Naive thymus-derived CD8-positive, alpha-beta T cell (primary cell): ENCODE measurements around the gene IL11RA. TPM values are rescaled to one million over a fixed set of nuclear protein-coding genes. Genes with fewer than 3 reads are reported as not detected.

Experiments used
- ATAC-seq, 2 donors: fragments of 150-1000 bp; cut with Tn5 transposase in 1 of 2; sonication (Bioruptor Pico), chemical (Tn5 transposase) in 1 of 2; 1 replicate in 1 of 2; 2 replicates in 1 of 2; pipeline ENCODE4 v1.10.0; 2021; ENCODE audit warnings: mild to moderate bottlenecking in 2 of 2, moderate library complexity in 2 of 2
- POLR2A ChIA-PET: fragments of 350-600 bp; sonication (Branson Sonifier 250); formaldehyde crosslinking; loops from one replicate; lab custom pipeline; 2021; ENCODE audit warnings: antibody characterized with exemption; lab: Charles Lee
- DNase-seq, 10 donors: peaks; one replicate each; pipeline versions ENCODE4 v3.0.0 to v3.0.0-alpha.2; 2020 to 2022
- H3K27ac Mint-ChIP-seq, 10 donors: one replicate each; pipeline ENCODE4 v1.8.0; 2020 to 2022; ENCODE audit warnings: mild to moderate bottlenecking in 10 of 10, mixed read lengths in 10 of 10, moderate library complexity in 4 of 10, inconsistent platforms in 1 of 10
- H3K27me3 Mint-ChIP-seq, 5 donors: one replicate each; pipeline ENCODE4 v1.8.0; 2021 to 2022; ENCODE audit warnings: mixed read lengths in 5 of 5
- H3K36me3 Mint-ChIP-seq, 3 donors: one replicate each; pipeline ENCODE4 v1.8.0; 2020 to 2022; ENCODE audit warnings: mixed read lengths in 3 of 3, mild to moderate bottlenecking in 2 of 3, inconsistent platforms in 1 of 3
- H3K4me1 Mint-ChIP-seq, 4 donors: one replicate each; pipeline ENCODE4 v1.8.0; 2021 to 2022; ENCODE audit warnings: mixed read lengths in 4 of 4
- H3K4me3 Mint-ChIP-seq, 10 donors: one replicate each; pipeline ENCODE4 v1.8.0; 2020 to 2022; ENCODE audit warnings: mild to moderate bottlenecking in 10 of 10, mixed read lengths in 10 of 10, moderate library complexity in 6 of 10, inconsistent platforms in 1 of 10
- H3K9me3 Mint-ChIP-seq, 9 donors: one replicate each; pipeline ENCODE4 v1.8.0; 2020 to 2022; ENCODE audit warnings: mixed read lengths in 9 of 9, mild to moderate bottlenecking in 3 of 9, inconsistent platforms in 1 of 9, moderate library complexity in 1 of 9
- polyA plus RNA-seq, 3 donors: library from polyadenylated mRNA; unstranded; fragments of 300-500 nt; fragmentation: Illumina TruSeq; gene quantifications; one replicate each; pipeline ENCODE4 v1.2.3, GENCODE V29; 2021
- total RNA-seq, 8 experiments: library from RNA in 2 of 8; stranded (reverse) in 2 of 8; gene quantifications; one replicate each; pipeline ENCODE4 v1.2.3 and lab custom pipeline; 2021 to 2026

Gene IL11RA
- total and polyA plus RNA-seq, 5 experiments from 2014 or later, result 5.1 to 144 (median 7.7) TPM

DNA sequence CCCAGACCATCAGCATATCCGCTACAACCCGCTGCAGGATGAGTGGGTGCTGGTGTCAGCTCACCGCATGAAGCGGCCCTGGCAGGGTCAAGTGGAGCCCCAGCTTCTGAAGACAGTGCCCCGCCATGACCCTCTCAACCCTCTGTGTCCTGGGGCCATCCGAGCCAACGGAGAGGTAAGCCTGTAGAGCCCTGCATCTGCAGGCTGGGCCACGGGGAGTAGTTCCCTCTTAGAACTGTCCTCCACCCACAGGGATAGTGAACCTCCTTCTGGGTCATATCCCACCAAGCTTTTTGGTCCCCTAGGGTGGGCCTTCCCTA is 4.9 kb upstream of the IL11RA start:
- ATAC-seq, result no peak
- POLR2A ChIA-PET, result interaction anchor here (0.5 to 4.1 kb wide), 13 partner anchors 9 to 601 kb away, joined by 3 to 55 read pairs (median 8); partner anchors contain the start of genes CCL27, DCTN3, RPP25L and SIGMAR1

DNA sequence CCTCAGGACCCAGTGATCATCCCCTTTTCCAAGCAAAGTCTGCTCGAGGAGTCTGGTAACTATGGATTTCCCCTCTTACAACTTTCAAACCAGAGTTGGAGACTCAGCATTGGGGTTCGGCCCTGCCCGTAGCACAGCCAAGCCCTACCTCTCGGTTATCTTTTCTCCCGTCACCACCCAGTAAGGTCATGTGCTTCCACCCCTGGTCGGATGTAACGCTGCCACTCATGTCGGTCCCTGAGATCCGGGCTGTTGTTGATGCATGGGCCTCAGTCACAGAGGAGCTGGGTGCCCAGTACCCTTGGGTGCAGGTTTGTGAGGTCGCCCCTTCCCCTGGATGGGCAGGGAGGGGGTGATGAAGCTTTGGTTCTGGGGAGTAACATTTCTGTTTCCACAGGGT is 4.3 kb upstream of the IL11RA start:
- POLR2A ChIA-PET, result interaction anchor here (1.4 to 4.1 kb wide), 7 partner anchors 10 to 36 kb away, joined by 5 to 55 read pairs (median 19); partner anchors contain the start of genes CCL27, RPP25L and SIGMAR1
- Mint-ChIP-seq H3K9me3 (no peaks in the 10 kb centered on the region), H3K4me1 (peaks cover 28 to 49% (median 38%) of the 10 kb centered on the region in 4 donors), H3K27ac (peak overlapping the region; percentile 85 to 95 (median 92)), H3K36me3 (peaks cover 0 to 40% (median 6%) of the 10 kb centered on the region in 3 donors), H3K27me3 (no peaks in the 10 kb centered on the region), H3K4me3 (peak overlapping the region; percentile 91 to 96 (median 93))
- ATAC-seq (no peak), DNase-seq (no peak)

More for the DNA sequence above, 4.9 kb upstream of the IL11RA start:
- H3K27ac Mint-ChIP-seq, result peak overlapping the region; percentile 85 to 95 (median 92)
- no peaks in the 10 kb centered on the region for H3K9me3 Mint-ChIP-seq
- H3K36me3 Mint-ChIP-seq, result peaks cover 0 to 40% (median 6%) of the 10 kb centered on the region in 3 donors
- H3K27me3 Mint-ChIP-seq, result no peaks in the 10 kb centered on the region
- H3K4me1 Mint-ChIP-seq, result peaks cover 24 to 43% (median 32%) of the 10 kb centered on the region in 4 donors
- no peak for DNase-seq
- peak overlapping the region; percentile 91 to 96 (median 93) for H3K4me3 Mint-ChIP-seq

DNA sequence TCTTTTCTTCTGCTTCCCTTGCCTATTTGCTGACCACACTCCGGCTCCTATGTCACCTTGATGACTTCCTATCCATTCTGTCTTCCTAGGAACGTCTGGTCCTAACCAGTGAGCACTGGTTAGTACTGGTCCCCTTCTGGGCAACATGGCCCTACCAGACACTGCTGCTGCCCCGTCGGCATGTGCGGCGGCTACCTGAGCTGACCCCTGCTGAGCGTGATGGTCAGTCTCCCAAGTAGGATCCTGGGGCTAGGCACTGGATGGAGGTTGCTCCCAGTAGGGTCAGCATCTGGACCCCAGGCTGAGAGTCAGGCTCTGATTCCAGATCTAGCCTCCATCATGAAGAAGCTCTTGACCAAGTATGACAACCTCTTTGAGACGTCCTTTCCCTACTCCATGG is 3.3 kb upstream of the IL11RA start:
- Mint-ChIP-seq H3K4me1 (peaks cover 37 to 56% (median 46%) of the 10 kb centered on the region in 4 donors), H3K4me3 (peak overlapping the region in 8 of 10 donors; percentile 6 to 93 (median 59)), H3K27me3 (no peaks in the 10 kb centered on the region), H3K9me3 (no peaks in the 10 kb centered on the region), H3K27ac (peak overlapping the region in 6 of 10 donors; percentile 28 to 85 (median 67)), H3K36me3 (peaks cover 0 to 40% (median 6%) of the 10 kb centered on the region in 3 donors)
- no peak for DNase-seq
- POLR2A ChIA-PET, result interaction anchor here (1.4 to 4.0 kb wide), 4 partner anchors 9 to 16 kb away, joined by 5 to 55 read pairs (median 32); partner anchors contain the start of genes CCL27 and SIGMAR1
- no peak for ATAC-seq

DNA sequence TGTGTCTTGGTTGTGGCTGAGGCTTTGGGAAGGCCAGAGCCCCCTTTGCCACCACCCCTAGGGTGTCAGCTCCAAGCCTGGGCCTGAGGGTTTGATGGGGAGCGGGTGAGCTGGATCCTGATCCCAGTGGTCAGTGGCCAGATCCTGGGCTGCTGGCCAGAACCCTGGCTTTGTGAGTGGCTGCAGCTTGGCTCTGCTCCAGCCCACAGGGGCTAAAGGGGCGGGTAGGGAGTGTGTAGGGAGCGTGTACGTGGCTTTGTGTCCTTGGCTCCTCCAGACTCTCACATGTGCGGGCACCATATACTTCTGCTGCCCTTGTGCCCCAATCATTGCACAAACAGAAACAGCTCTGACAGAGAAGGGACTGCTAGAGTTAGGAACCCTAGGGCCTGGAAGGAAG is 1.2 kb upstream of the IL11RA start:
- Mint-ChIP-seq H3K9me3 (no peaks in the 10 kb centered on the region), H3K27ac (peak overlapping the region in 4 of 10 donors; percentile 15 to 66 (median 60)), H3K4me1 (peaks cover 43 to 63% (median 49%) of the 10 kb centered on the region in 4 donors), H3K4me3 (no peak overlapping the region), H3K27me3 (no peaks in the 10 kb centered on the region), H3K36me3 (peaks cover 0 to 40% (median 6%) of the 10 kb centered on the region in 3 donors)
- no peak for DNase-seq
- ATAC-seq, result no peak
- POLR2A ChIA-PET, result no interaction called here

DNA sequence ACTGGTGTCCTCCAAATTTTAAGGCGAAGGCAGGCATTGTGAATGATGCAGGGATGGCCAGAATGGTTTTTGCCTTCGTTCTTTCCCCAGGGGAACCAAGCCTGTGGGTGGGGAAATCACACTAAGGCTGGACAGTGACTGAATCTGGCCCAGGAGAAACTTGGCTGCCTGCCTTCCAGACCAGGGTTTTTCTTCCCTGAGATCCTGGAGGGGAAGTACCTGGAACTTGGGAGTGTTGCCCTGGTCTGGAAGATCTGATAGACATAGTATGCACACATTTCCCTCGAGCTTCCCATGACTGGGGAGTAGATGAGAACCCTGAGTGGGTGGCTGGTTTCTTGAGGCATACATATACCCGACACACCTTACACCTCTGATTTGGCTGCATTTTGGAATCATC is 664 bp upstream of the IL11RA start:
- H3K9me3 Mint-ChIP-seq, result no peaks in the 10 kb centered on the region
- no peaks in the 10 kb centered on the region for H3K27me3 Mint-ChIP-seq
- H3K27ac Mint-ChIP-seq, result peak overlapping the region in 6 of 10 donors; percentile 15 to 66 (median 45)
- no peak for DNase-seq
- POLR2A ChIA-PET, result interaction anchor here (1.0 kb wide), 1 partner anchor 14 kb away, joined by 6 read pairs; the partner anchor contains the start of gene SIGMAR1
- peaks cover 40 to 58% (median 48%) of the 10 kb centered on the region in 4 donors for H3K4me1 Mint-ChIP-seq
- no peak for ATAC-seq
- no peak overlapping the region for H3K4me3 Mint-ChIP-seq
- peaks cover 0 to 40% (median 6%) of the 10 kb centered on the region in 3 donors for H3K36me3 Mint-ChIP-seq

DNA sequence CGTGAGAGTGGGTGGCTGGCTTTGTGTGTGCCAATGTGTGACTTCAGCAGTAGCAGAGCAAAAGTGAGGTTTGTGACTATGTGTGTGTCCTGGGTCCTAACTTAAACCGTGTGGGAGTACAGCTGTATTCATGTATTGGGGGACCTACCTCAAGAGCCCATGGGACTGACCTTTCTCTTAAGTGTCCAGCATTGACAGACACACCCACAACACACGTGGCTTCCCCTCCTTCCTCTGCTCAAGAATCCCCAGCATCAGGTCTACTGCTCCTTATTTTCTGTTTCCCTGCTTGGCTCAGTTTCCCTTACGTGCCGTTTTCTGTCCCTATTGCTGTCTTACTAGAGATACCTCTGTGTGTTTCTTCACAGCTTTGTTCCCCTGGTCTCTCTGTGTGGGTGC is 616 bp downstream of the IL11RA start:
- Mint-ChIP-seq H3K27me3 (no peaks in the 10 kb centered on the region), H3K4me3 (peak overlapping the region in 1 of 10 donors; percentile 5), H3K36me3 (peaks cover 0 to 40% (median 6%) of the 10 kb centered on the region in 3 donors), H3K4me1 (peaks cover 30 to 50% (median 41%) of the 10 kb centered on the region in 4 donors), H3K9me3 (no peaks in the 10 kb centered on the region), H3K27ac (peak overlapping the region; percentile 23 to 83 (median 67))
- POLR2A ChIA-PET, result interaction anchor here (1.3 kb wide), 2 partner anchors 10 to 12 kb away, joined by 3 to 4 read pairs; partner anchors contain the start of gene CCL27
- ATAC-seq (no peak), DNase-seq (no peak)

DNA sequence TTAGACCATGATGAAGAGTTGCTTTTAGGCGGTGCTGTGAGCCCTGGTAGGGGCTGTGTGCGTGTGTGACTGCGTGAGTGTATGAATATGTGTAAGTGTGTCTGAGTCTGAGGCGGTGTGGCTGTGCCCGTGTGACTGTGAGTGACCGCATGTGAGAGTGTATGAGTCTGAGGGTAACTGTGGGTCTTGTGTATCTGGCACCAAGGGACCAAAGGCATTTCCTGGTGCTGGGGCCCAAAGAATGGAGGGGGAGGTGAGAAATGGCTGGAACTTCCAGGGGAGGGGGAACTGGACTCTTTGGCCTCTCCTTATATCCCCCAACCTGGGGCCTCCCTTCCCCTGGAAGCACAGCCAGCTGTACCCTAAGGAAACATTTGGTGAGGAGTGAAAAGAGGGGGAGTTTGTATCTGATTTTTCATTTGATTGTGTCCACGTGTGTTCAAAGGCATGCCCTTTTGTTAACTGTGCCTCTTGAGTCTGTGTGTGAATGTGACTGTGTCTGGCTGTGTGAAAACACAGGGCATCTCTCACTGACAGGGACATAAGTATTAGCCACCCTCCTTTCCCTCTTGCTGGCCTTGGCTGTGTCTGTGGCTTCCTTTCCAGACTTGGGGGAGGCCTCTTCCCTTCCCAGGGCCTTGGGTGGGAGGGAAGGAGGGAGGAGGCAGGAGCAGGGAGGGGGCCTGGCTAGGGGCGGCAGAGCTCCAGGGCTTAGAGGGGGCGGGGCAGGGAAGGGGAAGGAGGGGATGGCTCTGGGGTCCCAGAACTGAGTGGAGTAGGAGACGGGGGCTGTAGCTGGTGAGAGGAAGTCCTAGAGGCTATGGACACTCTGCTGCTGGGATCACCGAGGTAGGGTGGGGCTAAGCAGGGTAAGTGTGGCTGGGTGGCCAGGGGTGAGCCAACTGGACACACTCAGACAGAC is 1.4 kb downstream of the IL11RA start:
- POLR2A ChIA-PET, result interaction anchor here (1.2 to 1.3 kb wide), 3 partner anchors 9 to 16 kb away, joined by 3 to 7 read pairs (median 4); partner anchors contain the start of genes CCL27 and SIGMAR1
- no peak for ATAC-seq
- Mint-ChIP-seq H3K4me1 (peaks cover 22 to 42% (median 33%) of the 10 kb centered on the region in 4 donors), H3K36me3 (peaks cover 0 to 32% (median 6%) of the 10 kb centered on the region in 3 donors), H3K9me3 (no peaks in the 10 kb centered on the region), H3K27me3 (no peaks in the 10 kb centered on the region), H3K27ac (peak overlapping the region; percentile 23 to 83 (median 54)), H3K4me3 (no peak overlapping the region)
- DNase-seq, result no peak

DNA sequence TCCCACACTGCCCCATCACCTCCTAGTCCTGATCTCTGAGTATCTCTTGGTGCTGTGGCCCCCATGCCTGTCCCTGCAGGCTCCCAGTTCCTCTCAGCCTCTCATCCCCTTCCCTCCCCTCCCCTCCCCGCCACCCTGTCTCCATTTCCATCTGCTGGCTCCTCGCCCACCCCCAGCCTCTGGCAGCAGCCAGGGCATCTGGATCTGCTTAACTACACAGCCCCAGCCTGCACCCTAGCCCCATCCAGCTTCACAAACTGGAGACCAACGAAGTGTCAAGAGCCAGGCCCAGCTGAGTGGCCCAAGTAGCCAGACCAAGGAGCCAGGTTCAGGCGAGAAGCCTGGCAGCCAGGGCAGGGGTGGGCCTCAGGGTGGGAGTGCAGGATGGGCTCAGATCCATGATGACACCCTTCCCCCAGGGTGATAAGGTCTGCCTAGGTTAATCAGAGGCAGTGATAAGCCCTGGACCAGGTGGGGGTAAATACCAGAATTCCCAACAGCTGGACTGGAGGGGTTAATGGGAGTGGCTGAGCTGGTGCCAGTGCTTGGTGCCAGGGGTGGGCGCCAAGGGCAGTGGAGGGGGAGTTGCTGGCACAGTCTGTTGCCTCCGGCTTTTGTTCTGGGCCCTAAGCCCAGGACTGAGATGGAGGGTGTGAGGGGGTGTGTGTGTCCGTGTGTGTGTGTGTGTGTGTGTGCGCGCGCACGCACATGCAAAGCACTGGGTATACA is 2.5 kb downstream of the IL11RA start:
- ATAC-seq, result no peak
- H3K4me1 Mint-ChIP-seq, result peaks cover 14 to 32% (median 24%) of the 10 kb centered on the region in 4 donors
- H3K9me3 Mint-ChIP-seq, result no peaks in the 10 kb centered on the region
- H3K36me3 Mint-ChIP-seq, result peaks cover 0 to 22% (median 3%) of the 10 kb centered on the region in 3 donors
- POLR2A ChIA-PET, result no interaction called here
- no peak for DNase-seq
- peak overlapping the region in 5 of 10 donors; percentile 1 to 79 (median 40) for H3K27ac Mint-ChIP-seq
- no peak overlapping the region for H3K4me3 Mint-ChIP-seq
- no peaks in the 10 kb centered on the region for H3K27me3 Mint-ChIP-seq

DNA sequence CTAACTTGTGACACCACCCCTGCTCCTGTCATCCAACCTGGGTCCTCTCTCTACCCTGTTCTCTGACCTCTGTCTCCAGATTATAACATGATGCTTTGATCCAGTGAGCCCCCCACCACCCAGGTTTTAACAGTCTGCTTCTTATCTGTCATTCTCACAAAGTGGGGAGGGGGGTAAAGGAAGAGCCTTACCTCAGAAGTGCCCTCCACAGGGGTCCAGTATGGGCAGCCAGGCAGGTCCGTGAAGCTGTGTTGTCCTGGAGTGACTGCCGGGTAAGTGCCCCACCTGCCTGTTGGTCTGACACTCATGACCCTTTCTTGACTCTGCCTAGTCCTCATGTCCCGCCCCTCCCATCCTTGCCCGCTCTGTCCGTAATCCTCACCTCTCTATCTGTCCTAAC is 3.4 kb downstream of the IL11RA start:
- Mint-ChIP-seq H3K36me3 (peaks cover 0 to 14% (median under 1%) of the 10 kb centered on the region in 3 donors), H3K27me3 (no peaks in the 10 kb centered on the region), H3K9me3 (no peaks in the 10 kb centered on the region), H3K27ac (peak overlapping the region in 5 of 10 donors; percentile 33 to 72 (median 71)), H3K4me1 (peaks cover 14 to 26% (median 22%) of the 10 kb centered on the region in 4 donors), H3K4me3 (no peak overlapping the region)
- POLR2A ChIA-PET, result interaction anchor here (0.7 kb wide), 1 partner anchor 371 kb away, joined by 5 read pairs; no protein-coding TSS in a partner anchor
- DNase-seq (no peak), ATAC-seq (no peak)

DNA sequence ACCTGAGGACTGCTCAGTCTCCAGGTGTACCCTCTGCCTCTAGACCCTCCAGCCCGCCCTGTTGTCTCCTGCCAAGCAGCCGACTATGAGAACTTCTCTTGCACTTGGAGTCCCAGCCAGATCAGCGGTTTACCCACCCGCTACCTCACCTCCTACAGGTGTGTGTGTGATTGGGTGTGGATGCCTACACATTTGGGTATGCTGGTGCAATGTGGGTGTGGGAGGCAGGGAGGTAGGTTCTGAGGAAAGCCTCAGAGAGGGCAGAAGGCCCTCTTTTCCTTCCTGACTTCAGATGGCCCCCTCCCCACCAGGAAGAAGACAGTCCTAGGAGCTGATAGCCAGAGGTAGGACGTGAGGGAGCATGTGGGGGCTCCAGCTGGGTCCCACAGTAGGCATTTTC is 5.0 kb downstream of the IL11RA start:
- Mint-ChIP-seq H3K27ac (no peak overlapping the region), H3K4me1 (peaks cover 16 to 29% (median 23%) of the 10 kb centered on the region in 4 donors), H3K27me3 (no peaks in the 10 kb centered on the region), H3K9me3 (no peaks in the 10 kb centered on the region), H3K4me3 (no peak overlapping the region), H3K36me3 (peaks cover 0 to 12% (median 11%) of the 10 kb centered on the region in 3 donors)
- ATAC-seq (no peak), DNase-seq (no peak)
- POLR2A ChIA-PET, result interaction anchor here (1.2 to 3.9 kb wide), 3 partner anchors 8 to 19 kb away, joined by 3 to 24 read pairs (median 10); partner anchors contain the start of genes GALT and SIGMAR1

DNA sequence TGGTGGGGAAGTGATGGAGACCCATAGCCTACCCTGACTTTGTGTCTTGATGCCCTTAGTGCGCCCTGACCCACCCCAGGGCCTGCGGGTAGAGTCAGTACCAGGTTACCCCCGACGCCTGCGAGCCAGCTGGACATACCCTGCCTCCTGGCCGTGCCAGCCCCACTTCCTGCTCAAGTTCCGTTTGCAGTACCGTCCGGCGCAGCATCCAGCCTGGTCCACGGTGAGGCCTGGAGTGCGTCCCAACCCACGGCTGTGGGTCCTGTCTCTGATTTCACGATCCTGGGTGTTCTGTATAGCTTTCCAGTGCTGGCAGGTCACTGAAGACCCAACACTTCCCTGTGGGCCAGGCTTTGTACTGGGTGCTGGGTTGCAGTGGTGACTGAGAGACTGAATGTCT is 6.5 kb downstream of the IL11RA start:
- no peaks in the 10 kb centered on the region for H3K9me3 Mint-ChIP-seq
- peak overlapping the region in 2 of 10 donors; percentile 28 to 31 for H3K27ac Mint-ChIP-seq
- ATAC-seq (no peak), DNase-seq (no peak)
- POLR2A ChIA-PET, result interaction anchor here (0.6 to 3.9 kb wide), 3 partner anchors 10 to 974 kb away, joined by 3 to 24 read pairs (median 10); partner anchors contain the start of genes GALT and SIGMAR1
- H3K4me1 Mint-ChIP-seq, result peaks cover 15 to 29% (median 23%) of the 10 kb centered on the region in 4 donors
- H3K27me3 Mint-ChIP-seq, result no peaks in the 10 kb centered on the region
- no peak overlapping the region for H3K4me3 Mint-ChIP-seq
- H3K36me3 Mint-ChIP-seq, result peaks cover 0 to 12% (median 11%) of the 10 kb centered on the region in 3 donors
